Measurements from ENCODE around the gene MPO.

DNA sequence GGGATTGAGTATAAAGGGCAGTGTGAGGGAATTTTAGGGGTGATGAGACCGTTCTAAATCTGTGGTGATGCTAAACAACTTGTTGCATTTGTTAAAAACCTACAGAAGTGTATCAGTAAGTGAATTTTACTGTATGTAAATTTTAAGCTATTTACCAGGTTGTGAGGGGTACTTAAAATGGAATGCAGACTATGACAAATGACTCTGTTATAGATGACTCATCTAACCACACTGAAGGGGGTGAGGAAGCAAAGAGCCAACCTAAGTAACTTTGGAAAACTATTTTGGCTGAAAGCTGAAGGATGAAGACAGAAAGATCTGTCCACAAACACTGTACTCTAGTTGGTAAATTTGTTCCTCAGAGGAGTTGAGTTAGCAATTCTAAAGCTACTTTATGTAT, 56.4 kb downstream of the MPO start:
- TF ChIP-seq, protein P1, sequence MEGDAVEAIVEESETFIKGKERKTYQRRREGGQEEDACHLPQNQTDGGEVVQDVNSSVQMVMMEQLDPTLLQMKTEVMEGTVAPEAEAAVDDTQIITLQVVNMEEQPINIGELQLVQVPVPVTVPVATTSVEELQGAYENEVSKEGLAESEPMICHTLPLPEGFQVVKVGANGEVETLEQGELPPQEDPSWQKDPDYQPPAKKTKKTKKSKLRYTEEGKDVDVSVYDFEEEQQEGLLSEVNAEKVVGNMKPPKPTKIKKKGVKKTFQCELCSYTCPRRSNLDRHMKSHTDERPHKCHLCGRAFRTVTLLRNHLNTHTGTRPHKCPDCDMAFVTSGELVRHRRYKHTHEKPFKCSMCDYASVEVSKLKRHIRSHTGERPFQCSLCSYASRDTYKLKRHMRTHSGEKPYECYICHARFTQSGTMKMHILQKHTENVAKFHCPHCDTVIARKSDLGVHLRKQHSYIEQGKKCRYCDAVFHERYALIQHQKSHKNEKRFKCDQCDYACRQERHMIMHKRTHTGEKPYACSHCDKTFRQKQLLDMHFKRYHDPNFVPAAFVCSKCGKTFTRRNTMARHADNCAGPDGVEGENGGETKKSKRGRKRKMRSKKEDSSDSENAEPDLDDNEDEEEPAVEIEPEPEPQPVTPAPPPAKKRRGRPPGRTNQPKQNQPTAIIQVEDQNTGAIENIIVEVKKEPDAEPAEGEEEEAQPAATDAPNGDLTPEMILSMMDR (IDR thresholded peaks at IDR 0.05; ENCODE audit: low read depth, low read length, missing input control): no peak
- TF ChIP-seq YY1 (IDR thresholded peaks at IDR 0.05): no peak
- no peak for TF ChIP-seq RAD21 (IDR thresholded peaks at IDR 0.05)
- TF ChIP-seq GABPA (IDR thresholded peaks at IDR 0.05 in 1 of 2, conservative IDR thresholded peaks at IDR 0.05 in 1 of 2): no peak
- TF ChIP-seq, protein P2, sequence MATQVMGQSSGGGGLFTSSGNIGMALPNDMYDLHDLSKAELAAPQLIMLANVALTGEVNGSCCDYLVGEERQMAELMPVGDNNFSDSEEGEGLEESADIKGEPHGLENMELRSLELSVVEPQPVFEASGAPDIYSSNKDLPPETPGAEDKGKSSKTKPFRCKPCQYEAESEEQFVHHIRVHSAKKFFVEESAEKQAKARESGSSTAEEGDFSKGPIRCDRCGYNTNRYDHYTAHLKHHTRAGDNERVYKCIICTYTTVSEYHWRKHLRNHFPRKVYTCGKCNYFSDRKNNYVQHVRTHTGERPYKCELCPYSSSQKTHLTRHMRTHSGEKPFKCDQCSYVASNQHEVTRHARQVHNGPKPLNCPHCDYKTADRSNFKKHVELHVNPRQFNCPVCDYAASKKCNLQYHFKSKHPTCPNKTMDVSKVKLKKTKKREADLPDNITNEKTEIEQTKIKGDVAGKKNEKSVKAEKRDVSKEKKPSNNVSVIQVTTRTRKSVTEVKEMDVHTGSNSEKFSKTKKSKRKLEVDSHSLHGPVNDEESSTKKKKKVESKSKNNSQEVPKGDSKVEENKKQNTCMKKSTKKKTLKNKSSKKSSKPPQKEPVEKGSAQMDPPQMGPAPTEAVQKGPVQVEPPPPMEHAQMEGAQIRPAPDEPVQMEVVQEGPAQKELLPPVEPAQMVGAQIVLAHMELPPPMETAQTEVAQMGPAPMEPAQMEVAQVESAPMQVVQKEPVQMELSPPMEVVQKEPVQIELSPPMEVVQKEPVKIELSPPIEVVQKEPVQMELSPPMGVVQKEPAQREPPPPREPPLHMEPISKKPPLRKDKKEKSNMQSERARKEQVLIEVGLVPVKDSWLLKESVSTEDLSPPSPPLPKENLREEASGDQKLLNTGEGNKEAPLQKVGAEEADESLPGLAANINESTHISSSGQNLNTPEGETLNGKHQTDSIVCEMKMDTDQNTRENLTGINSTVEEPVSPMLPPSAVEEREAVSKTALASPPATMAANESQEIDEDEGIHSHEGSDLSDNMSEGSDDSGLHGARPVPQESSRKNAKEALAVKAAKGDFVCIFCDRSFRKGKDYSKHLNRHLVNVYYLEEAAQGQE (IDR thresholded peaks at IDR 0.05): no peak
- no peak for TF ChIP-seq MAX (IDR thresholded peaks at IDR 0.05)
- no peak for TF ChIP-seq ATF3 (IDR thresholded peaks at IDR 0.05)
- no peak for TF ChIP-seq ZBTB33 (IDR thresholded peaks at IDR 0.05)
- no peak for TF ChIP-seq FOXA2 (IDR thresholded peaks at IDR 0.05)
- no peak for TF ChIP-seq SP1 (IDR thresholded peaks at IDR 0.05)
- TF ChIP-seq TAF1 (conservative IDR thresholded peaks at IDR 0.05): no peak
- no peak for TF ChIP-seq JUND (IDR thresholded peaks at IDR 0.05)

Measured in liver (tissue), 3 donors.